Nephron (organoid): ENCODE data around the gene SLC25A39.

ENCODE experiments used
- H3K27ac Mint-ChIP-seq, 3 experiments: 2 replicates each; pipeline ENCODE4 v1.8.0; 2020; ENCODE audit warnings: mixed read lengths in 3 of 3, mild to moderate bottlenecking in 2 of 3, moderate library complexity in 1 of 3
- H3K27me3 Mint-ChIP-seq: 2 replicates; pipeline ENCODE4 v1.8.0; 2021; ENCODE audit warnings: low read depth, mild to moderate bottlenecking, moderate library complexity, mixed read lengths
- H3K36me3 Mint-ChIP-seq: 2 replicates; pipeline ENCODE4 v1.8.0; 2020; ENCODE audit warnings: low read depth, mixed read lengths
- H3K4me1 Mint-ChIP-seq: 2 replicates; pipeline ENCODE4 v1.8.0; 2020; ENCODE audit warnings: mixed read lengths
- H3K4me3 Mint-ChIP-seq, 3 experiments: 2 replicates each; pipeline ENCODE4 v1.8.0; 2020; ENCODE audit warnings: mild to moderate bottlenecking in 3 of 3, mixed read lengths in 3 of 3, moderate library complexity in 2 of 3
- H3K9me3 Mint-ChIP-seq: 2 replicates; pipeline ENCODE4 v1.8.0; 2020; ENCODE audit warnings: mixed read lengths
- TF ChIP-seq, protein P1 (sequence below), 3 experiments: fragments of 200-600 bp; sonication (generic); IDR thresholded peaks; one replicate each; pipeline ENCODE4 v1.5.0; 2021; ENCODE audit warnings: antibody characterized with exemption in 3 of 3; ENCODE audit not compliant: unreplicated experiment in 3 of 3

SLC25A39 gene

DNA sequence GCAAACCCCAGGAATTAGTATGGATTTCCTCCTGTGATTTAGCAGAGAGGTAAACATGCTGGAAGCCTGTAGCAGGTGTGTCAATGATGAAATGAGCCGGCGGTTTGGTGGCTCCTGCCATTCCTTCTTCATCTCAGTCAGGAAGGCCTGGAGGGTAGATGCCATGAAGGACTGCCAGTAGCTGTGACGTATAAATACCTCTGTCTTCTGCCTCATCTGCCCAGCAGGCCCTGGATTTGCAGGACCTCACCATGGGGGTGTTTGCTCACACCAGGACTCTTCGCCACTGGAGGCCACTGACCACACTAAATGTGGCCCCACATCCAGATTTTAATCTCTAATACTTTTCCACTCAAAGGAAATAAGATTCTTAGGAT, 40.6 kb downstream of the SLC25A39 start:
- Mint-ChIP-seq H3K4me1 (peaks cover 5% of the 10 kb centered on the region), H3K9me3 (no peaks in the 10 kb centered on the region), H3K27me3 (peaks cover 8% of the 10 kb centered on the region), H3K27ac (no peak overlapping the region), H3K36me3 (no peaks in the 10 kb centered on the region), H3K4me3 (no peak overlapping the region)
- TF ChIP-seq, protein P1, sequence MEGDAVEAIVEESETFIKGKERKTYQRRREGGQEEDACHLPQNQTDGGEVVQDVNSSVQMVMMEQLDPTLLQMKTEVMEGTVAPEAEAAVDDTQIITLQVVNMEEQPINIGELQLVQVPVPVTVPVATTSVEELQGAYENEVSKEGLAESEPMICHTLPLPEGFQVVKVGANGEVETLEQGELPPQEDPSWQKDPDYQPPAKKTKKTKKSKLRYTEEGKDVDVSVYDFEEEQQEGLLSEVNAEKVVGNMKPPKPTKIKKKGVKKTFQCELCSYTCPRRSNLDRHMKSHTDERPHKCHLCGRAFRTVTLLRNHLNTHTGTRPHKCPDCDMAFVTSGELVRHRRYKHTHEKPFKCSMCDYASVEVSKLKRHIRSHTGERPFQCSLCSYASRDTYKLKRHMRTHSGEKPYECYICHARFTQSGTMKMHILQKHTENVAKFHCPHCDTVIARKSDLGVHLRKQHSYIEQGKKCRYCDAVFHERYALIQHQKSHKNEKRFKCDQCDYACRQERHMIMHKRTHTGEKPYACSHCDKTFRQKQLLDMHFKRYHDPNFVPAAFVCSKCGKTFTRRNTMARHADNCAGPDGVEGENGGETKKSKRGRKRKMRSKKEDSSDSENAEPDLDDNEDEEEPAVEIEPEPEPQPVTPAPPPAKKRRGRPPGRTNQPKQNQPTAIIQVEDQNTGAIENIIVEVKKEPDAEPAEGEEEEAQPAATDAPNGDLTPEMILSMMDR (IDR thresholded peaks at IDR 0.05; ENCODE audit: unreplicated experiment in 3 of 3) = no peak

DNA sequence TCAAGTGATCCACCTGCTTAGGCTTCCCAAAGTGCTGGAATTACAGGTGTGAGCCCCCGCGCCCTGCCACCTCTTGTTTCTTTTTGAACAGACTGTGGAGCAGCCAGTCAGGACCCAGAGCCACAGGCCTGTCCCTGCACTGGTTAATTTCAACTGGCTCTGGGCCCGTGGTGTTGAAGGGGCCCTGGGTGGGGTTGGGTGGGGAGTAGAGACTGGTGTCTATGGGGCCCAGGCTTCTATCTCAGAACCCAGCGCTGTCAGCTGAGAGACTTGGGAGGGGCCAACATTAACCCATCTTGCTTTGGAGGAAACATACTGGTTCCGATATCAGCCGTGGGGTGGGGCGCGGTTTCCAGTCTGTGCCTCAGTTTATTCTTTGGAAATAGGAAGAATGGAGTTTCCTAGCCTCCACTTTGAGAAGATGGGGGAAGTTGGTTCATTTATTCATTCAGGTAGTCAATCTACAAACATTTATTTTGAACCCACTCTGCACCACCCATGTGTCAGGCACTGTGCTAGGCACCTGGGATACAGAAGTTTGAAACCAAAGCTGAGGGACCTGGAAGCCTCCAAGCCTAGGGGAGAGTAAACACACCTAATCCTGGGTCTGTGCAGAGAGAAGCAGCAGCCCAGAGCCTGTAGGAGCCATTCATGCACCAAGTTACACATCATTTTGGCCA, 41.1 kb downstream of the SLC25A39 start:
- Mint-ChIP-seq H3K27ac (no peak overlapping the region), H3K27me3 (peaks cover 8% of the 10 kb centered on the region), H3K36me3 (no peaks in the 10 kb centered on the region), H3K9me3 (no peaks in the 10 kb centered on the region), H3K4me1 (peaks cover 5% of the 10 kb centered on the region), H3K4me3 (no peak overlapping the region)
- TF ChIP-seq, protein P1 (IDR thresholded peaks at IDR 0.05; ENCODE audit: unreplicated experiment in 3 of 3) = no peak

DNA sequence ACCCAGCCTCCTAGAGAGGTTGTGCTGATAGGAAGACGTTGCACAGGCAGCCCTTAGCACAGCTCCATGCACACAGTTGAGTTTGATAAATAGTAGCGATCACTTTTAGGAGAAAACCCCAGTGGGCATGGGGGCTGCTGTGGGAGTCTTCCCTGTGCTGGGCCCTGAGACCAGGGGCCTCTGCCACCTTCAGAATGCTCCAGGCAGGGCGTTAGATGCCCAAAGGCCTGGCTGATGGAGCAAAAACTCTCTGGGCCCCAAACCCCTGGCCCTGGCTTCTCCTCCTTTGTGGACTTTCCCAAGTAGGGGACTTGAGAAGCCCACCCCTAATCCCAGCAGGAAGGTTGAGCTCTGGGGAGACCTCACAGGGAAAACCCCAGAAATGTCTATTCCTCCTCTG, 42.4 kb downstream of the SLC25A39 start:
- no peak overlapping the region for H3K27ac Mint-ChIP-seq
- no peak overlapping the region for H3K4me3 Mint-ChIP-seq
- H3K36me3 Mint-ChIP-seq = no peaks in the 10 kb centered on the region
- peaks cover 9% of the 10 kb centered on the region for H3K27me3 Mint-ChIP-seq
- H3K4me1 Mint-ChIP-seq = peaks cover 5% of the 10 kb centered on the region
- TF ChIP-seq, protein P1 (IDR thresholded peaks at IDR 0.05; ENCODE audit: unreplicated experiment in 3 of 3) = no peak
- H3K9me3 Mint-ChIP-seq = no peaks in the 10 kb centered on the region

DNA sequence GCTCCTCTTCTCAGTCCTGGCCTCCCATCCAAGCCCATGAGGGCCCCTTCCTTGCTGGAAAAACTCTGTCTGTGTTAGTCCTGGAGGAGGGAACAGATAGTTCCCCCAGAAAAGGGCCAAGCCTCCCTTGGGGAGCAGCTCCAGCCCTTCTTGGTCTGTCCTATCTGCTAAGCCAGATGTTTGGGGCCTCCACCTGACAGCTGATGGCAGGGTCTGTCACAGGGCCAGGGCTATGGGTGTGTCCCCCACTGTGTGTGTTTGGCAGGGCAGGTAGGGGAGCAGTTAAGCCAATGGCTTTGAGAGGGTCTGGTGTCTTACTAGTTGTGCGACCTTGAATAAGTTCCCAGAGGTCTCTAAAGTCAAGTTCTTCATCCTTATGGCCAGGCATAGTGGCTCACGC, 43.1 kb downstream of the SLC25A39 start:
- H3K9me3 Mint-ChIP-seq = no peaks in the 10 kb centered on the region
- peaks cover 14% of the 10 kb centered on the region for H3K27me3 Mint-ChIP-seq
- H3K4me3 Mint-ChIP-seq = no peak overlapping the region
- no peaks in the 10 kb centered on the region for H3K36me3 Mint-ChIP-seq
- TF ChIP-seq, protein P1 (IDR thresholded peaks at IDR 0.05; ENCODE audit: unreplicated experiment in 3 of 3) = no peak
- H3K27ac Mint-ChIP-seq = no peak overlapping the region
- H3K4me1 Mint-ChIP-seq = peaks cover 5% of the 10 kb centered on the region

DNA sequence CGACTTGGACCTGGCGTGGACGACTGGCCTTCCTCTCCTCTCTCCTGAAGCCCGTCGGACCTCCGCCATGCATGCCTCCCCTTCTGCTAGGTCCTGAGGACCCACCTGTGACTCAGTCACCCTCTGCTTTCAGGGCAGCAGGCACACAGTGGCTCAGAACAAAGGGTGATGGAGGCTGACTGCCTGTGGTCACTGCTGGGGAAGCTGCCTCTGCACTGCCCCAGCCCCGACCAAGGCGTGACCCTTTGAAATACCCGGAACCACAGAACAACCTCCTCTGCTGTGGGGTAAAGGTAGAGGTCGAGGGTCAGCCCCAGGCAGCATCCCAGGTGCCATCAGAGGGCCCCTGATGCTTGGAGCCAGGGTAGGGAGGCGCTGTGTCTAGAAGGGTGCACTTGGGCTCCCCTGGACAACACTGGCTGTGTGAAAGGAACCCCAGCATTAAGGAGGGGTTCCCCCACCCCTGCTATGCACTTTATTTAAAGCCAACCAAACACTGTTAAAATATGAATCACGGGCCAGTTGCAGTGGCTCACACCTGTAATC, 44.2 kb downstream of the SLC25A39 start:
- H3K27me3 Mint-ChIP-seq = peaks cover 14% of the 10 kb centered on the region
- peaks cover 5% of the 10 kb centered on the region for H3K4me1 Mint-ChIP-seq
- no peak overlapping the region for H3K4me3 Mint-ChIP-seq
- H3K27ac Mint-ChIP-seq = peak overlapping the region in 1 of 3 experiments; percentile 24
- H3K36me3 Mint-ChIP-seq = no peaks in the 10 kb centered on the region
- no peaks in the 10 kb centered on the region for H3K9me3 Mint-ChIP-seq
- TF ChIP-seq, protein P1 (IDR thresholded peaks at IDR 0.05; ENCODE audit: unreplicated experiment in 3 of 3) = no peak
